Measurements from ENCODE around the gene MBNL2.

MBNL2 gene

DNA sequence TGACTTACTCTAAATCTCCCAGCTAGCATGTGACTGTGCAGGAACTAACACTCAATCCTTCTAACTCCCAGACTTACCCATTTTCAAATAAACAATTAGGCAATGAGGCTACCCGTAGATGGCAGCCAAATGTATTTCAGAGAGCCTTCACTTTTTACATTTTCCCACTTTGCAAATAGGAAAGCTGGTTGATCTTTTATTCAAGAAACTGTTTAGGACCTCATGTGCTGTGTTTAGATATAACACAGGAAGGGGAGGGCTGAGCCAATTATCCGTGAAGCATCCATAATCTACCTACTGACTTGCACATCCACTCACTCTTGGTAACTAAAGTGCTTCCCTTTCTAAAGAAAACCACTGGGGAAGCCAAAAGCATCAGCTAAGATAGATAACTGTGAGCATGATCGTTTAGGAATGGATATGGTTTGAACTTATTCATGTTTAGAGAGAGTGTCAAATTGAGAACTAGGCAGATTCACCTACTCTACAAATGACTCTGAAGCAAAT is 33.4 kb downstream of the MBNL2 start:
- DNase-seq: peak; percentile 29

DNA sequence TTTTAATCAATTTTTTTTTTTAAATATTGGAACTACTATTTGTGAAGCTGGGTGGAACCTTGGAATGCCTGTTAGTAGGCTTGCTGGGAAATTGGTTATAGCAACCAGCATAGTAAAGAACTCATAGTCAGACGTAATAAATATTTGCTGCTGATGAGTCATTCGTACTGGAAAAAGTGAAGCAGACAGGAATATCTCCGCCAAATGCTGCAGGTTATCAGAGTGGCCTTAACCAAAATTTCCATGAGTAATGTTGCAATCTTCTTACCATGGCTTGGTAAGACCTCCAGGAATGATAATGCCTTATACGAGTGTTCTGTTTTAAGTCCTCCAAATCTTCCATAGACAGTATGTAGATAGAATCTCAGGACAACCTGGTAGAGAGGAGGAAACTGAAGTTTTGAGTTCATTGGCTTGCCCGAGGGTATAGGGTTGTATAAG is 34.2 kb downstream of the MBNL2 start:
- peak; percentile 79 for DNase-seq

DNA sequence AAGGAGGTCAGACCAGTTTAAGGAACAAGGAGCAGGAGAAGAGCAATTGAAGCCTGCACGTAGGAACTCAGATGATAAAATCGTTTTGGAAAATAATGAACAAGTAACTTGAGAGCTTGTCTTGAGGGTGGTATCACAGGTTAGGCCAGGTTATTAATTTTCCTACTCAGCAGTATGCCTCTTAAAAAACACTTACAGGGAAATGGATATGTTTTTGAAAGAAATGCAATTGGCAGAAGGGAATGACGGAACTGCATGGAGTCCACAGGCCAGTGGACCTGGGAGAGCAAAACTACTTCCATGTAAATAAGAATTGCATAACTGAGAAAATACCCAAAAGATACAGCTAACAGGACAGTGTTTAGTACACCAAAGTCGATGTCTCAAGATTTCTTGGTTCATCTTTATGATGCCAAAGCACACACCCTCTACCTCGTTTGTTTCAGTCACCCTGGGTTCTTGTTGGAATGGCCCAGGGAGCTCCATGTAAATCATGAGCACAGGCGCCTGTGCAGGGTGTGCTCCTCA is 35.2 kb downstream of the MBNL2 start:
- DNase-seq: no peak

DNA sequence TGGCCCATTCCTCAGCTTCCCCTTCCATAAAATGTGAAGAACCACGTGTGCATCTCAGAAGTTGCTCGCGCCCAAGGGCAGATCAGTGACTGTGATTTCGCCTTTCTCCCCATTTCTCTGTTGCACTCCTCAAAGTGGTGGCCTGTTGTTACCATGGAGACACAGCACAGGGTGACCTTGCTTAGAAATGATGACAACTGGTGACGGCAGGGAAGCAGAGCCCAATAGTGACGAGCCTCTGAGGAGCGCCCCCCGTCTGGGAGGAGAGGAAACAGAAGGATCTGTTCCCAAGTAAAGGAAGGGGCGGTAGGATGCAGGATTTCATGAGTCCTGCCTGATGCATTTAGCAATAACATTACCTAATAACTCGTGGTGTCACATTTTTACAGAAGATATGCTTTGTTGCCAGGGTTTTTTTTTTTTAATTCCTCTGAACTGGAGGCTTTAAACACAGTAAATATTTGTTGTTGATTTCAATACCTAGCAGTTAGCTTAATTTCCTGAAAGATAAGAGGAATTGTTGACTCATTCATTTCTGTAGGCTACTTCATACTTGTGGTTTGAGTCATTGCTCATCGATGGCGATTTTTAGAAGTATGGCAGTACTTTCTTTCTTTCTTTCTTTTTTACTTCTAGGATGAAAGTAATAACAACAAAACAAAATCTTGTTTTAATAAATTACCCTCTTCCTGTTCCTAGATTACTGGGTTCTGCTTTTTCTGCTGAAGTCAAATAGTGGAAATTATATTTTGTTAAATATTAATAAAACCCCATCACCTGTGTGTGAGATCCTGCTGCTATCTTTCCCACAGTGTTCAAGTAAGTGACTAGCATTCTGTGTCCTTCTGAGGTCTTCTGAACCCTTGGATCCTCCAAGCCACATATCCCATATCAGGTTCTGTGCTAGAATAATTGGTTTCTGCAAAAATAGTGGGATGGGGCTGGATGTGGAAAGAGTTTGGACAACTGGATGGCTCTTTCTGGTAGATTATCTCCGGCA is 36.0 kb downstream of the MBNL2 start:
- peak; percentile 56 for DNase-seq

DNA sequence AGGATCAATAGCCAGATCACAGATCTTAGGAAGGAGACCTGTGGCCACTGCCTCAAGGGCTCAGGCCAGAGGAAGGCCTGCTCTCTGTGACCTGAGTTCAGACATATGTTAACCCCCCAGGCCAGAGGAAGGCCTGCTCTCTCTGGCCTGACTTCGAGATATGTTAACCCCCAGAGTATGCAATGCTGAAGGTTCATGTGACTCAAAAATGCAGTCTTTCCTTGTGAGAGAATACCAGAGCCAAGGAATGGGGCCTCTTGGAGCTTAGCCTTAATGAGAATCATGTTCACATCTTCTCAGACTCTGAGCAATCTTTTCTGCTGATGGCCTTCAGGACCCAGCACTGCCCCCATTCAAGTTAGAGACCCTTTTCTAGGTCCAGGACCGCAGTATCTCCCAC is 36.7 kb downstream of the MBNL2 start:
- no peak for DNase-seq

DNA sequence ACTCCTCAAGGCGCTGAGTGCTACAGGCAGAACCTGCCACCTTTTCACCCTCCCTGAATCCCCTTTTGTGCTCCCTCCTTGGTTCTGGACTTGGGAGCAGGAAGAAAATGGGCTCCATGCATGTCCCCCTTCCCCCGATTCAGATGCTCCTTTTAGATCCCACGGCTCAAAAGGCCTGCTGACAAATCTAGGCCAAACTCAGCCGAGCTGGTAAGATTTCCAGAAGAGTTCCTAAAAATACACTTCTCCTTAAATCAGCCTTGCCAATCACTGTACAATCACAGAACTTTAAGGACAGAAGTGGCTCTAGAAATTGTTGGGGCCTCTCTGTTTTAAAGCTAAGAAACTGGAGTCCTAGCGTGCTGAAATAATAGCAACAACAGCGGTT is 37.3 kb downstream of the MBNL2 start:
- no peak for DNase-seq

DNA sequence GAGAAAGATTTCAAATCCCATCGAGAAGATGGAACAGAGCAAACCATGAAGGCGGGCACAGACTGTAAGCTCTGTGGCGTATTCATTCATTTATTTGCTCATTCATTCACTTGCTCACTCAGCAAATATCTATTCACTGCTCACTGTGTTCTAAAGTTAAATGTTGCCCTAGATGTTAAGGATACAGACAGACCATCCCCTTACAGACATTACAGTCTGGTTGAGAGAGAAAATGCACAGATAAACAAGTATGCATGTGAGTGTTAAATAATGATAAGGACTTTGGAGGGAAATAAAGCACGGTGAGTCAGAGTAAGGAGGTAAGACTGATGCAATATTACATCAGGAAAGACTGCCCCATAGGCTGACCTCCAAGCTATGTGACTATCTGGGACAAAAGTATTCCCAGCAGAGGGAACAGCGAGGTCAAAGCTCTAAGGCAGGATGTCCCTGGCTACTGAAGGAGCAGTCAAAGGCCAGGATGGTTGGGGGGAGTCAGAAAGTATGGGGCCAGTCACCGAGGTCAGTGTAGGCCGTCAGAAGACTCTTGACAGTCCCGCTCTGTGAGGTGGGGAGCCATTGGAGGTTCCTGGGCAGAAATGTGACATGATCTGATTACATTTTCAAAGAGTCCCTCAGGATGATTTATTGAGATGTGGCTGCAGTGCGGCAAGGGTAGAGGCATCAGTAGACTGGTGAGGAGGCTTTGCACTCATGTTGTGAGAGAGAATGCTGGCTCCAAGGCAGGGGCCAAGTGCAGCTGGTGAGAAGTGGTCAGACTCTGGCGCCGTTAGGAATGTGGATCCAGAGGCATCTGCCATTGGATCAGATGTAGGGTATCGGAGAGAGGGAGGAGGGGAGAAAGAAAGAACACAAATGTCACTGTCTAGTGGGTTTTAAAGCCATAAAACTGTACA is 37.9 kb downstream of the MBNL2 start:
- DNase-seq: no peak

DNA sequence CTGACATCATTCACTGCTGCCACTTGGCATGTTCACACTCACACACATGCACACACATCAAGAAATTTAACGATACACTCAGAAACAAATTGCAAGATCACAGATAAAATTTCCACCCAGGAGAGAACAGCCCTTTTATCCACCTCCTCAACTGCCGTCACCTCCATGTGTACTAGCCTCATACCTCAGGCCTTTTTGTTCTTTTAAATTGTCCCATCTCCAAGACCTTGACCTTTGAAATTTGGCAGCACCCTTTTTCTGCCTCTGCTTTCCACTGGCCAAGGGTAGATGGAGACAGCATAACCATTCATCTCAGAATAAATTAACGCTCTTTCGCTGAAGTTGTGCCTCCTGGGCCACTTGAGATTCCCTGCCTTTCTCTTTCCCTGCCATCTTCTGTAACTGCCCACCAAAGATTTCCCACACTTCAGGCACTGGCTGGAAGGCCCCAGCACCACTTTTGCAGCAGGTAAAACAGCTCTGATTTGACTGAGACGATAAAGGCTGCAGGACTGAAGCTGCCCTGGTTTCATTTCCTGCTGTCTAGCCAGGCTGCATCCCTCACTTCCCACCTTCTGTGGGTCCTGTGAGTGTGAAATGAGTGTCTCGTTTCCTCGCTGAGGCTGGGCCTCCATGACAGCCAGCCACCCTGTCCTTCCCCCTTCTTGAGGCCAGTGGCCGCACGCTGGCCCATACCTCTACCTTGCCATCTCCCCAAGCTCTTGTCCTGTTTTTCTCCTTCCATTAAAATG is 39.3 kb downstream of the MBNL2 start:
- DNase-seq: no peak

DNA sequence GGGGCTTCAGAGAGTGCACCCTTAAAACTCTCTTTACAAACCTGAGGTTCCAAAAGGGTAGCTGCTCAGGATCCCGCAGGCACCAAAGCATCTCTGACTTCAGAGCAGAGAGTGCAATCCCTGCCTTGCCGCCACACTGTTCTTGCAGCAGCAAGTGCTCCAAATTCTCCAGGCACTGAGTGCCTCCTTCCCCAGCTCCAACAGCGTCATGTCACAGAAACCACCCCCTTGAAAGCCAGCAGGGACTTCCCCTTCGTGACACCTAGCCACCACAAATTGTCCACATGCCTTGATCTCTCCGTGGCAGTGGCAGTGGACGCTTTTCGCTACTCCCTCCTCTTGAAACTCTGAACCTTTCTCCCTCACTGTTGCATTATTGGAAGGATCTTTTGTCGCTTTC is 39.9 kb downstream of the MBNL2 start:
- DNase-seq: no peak

DNA sequence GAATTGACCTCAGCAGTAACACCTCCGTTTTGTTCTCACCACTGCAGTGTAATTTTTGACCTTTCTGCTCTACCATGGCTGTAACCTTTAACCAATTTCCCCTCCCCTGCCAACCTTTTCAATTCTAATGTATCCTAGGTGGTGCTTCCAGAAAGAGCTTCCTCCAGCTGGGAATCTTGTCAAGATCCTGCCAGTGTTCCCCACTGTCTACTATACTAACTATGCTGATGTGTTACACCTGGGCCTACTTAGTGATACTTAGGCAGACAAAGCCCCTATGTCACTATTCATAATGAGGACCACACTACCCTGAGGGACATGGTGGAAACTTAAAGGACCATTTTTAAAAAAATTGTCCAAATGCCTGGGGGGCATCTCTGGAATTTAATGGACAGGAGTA is 41.0 kb downstream of the MBNL2 start:
- no peak for DNase-seq

DNA sequence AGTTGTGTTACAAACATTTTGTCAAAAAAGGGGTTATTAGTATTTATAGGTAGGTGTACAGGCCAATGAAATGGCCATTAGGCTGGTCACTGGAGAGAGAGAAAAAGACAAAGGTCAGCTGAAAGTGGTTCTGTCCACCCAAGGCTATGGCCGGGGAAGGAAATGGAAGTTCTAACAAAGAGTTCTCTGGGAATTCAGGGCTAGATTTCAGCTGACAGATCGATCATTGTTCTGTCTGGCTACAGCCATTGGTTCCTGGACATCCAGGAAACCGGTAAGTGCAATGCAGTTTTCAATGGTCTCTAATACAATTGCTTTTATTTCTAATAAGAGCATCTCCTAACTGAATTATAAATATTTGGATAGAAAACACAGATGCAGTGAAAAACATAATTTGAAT is 42.5 kb downstream of the MBNL2 start:
- DNase-seq: no peak

DNA sequence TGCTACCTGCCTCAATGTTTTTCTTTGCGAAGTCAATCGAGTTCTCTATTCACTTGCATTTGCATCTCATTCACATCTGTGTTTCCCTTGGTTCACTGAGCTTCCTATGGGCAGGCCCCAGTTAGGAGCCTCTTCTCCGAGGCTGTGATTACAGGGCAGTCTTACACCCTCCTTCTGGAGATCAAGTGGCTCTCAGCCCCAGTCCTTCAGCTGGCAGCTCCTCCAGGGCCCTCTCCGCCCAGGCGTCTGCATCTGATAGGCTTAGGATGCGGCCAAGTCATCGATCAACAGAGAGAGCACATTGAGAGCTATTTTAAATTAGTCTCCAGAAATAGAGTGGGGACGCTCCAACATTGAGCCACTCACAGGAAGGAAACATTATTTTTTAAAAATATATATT is 44.2 kb downstream of the MBNL2 start:
- no peak for DNase-seq

DNA sequence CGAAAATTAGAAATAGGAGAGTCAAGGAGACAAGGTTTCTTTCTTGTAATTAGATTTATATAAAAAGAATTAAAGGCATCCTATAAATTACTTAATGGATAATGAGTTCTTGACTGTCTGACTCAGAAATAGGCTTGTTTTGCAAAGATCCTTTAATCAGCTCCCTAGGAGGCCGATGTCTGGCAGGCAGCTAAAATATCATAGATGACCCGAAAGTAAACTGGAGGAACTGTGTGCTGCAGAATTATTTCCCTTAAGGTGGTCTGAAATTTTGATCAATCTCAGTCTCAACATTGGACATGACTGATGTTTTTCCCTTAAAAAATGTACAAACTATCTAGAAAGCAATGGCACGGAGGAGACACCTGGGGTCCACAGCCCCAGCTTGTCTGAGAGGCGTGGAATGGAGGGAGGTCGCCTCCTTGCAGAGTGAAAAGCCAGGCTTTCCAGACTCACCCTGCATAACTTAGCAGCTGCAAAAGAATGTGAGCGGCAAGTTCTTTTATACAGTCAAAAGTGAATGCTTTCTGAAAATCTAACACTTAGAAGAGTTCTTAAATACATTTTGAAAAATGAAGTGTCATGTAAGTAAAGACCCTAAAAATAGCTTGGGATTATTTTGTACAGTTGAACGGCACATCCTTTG is 44.8 kb downstream of the MBNL2 start:
- DNase-seq: no peak

DNA sequence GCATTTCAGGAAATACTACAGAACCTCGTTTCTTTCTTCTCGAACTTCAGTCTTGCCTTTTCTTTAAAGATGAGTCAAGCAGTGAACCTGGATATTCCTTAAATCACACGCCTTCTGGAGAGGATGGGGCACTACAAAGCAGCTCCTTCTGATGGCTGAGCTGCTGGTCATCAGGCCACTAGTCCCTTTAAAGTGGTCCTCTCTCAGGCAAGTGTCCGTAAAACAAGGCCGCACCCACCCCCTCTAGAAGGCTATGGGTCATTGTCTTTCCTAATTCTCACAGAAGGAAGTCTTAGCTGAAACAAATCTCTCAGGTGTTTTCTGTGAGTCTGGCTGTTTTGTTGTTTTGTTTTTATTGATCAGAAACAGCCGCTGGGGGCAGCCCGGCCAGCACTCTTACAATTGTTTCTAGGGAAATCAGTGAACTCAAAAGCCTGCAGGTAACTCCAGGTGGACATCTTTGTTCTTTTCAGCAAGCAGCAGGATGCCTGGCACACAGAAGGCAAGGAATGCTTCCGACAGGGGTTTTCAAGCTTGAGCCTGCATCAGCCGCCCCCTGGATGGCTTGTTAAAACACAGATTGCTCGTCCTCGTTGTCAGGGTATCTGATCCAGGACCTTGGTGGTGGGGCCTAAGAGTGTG is 45.4 kb downstream of the MBNL2 start:
- DNase-seq: no peak

DNA sequence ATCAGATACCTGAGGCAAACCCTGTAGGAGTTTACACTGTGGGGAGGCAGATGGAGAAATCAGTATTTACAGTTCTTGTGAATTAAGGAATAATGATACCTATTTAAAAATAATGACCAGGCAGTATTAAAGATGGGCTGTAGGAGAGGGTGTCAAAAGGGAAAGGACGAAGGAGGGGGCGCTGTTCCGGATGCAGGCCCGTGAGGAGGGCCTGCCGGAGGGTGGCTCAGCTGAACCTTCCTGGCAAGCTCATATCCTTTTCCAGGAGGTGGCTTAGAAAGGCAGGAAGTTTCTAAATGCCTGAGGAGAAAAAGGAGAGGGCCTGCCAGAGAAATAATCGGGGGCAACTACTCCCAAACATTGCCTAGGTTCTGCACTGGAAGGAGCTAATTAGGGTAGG is 46.6 kb downstream of the MBNL2 start:
- DNase-seq: no peak

DNA sequence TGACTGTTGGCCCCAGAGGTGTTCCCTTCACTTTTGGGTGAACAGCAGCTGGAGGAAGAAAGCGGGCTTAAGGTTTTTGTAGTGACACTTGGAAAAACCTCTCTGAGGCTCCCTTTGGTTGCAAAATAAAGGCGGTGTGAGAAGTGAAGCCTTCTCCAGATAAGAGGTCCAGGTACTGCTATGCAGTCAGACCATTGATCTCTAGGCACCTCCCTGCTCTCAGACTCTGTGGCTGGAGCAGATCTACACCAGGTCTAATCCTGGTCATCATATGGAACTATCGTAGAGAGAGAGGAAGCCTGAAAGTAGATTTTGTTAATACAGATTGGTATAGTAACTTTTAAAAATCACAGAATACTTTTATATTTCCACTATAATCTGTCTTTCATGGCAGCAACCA is 47.5 kb downstream of the MBNL2 start:
- no peak for DNase-seq

DNA sequence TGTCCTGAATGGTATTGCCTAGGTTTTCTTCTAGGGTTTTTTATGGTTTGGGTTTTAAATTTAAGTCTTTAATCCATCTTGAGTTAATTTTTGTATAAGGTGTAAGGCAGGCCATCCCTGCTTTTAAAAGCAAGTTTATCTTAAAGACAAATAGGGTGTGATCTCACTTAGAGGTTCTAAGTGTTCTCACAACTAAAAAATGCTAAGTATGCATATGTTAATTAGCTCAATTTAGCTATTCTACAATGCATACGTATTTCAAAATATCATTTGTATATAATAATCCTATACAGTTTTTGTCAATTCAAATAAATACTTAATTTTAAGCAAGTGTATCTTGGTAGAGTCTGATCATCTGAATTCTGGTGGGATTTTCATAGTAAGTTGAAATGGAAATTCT is 50.4 kb downstream of the MBNL2 start:
- DNase-seq: no peak

DNA sequence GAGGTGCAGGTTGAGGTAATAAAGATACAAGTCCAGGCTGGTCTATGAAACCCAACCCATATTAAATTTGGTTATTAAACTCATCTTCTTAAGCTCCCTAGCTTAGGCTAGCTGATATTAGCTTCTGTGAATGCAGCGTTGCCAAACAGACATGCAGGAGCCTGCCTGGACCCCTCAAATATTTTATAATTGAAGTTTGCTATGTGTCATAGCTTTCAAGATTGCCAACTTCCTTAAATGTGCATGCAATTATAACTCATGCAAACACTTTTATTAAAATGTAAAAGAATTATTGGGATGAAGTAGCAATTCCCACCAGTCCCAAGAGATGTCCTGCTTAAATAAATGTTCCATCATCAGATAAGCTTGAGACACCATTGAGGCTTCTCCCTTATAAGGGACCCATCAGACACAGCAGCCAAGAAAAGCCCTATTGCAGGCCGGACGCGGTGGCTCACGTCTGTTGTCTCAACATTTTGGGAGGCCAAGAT is 51.3 kb downstream of the MBNL2 start:
- no peak for DNase-seq

DNA sequence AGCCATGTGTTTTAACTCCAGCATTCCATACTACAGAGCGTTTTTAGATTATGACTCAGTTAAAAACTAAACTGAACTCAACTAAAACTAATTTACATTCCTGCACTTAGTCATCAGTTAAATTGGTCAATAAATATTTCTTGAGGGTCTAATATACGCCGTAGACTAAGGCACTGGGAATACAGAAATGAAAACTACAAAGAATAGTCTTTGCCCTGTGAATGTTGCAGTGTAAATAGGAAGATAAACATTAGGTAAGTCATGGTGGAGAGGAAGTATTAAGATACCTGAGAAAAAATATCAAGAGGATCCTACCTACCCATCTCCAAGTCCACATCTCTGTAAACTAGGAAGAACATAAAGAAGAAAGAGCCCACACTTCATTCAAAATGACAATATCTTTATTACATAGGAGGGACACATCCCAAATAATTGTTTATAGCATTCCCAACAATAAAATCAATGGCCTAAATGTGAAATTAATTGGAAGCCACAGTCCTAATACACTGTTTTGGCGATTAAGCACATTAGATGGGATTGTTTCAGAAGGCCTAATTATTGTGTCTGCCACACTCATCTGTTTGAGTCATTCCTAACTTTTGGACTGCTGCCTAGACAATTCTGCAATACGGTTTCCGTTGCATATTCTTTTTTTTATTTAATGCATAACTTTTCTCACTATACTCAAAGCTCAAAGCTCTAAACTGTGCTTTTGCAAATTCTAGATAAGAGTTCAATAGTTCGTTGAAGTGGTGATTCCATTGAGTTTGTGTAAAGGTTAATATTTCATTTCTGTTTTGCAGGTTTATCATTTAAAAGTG is 52.9 kb downstream of the MBNL2 start:
- peak; percentile 50 for DNase-seq

DNA sequence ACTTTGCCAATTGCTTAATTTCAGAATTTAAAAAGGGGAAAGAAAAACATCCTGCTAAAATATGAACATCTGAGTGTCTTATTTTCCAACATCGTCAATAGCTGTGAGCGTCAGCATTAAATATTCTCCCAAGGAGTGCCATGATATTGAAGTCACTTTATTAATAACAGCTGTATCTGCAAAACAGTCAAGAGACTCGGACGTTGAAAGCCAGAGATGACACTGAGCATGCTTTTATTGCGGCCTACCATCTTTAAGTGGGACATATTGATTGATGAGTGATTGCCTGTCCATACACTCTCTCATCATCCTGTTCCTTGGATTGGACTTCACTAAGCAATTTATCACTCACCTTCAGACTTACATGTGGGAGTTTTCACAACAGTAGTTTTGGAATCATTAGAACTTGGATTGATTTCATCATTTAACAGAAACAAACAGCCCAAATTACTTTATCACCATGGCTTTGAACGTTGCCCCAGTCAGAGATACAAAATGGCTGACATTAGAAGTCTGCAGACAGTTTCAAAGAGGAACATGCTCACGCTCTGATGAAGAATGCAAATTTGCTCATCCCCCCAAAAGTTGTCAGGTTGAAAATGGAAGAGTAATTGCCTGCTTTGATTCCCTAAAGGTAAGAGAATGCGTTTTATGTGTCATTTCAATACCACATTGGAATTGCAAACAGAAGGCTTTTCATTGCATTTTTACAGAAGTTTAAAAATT is 53.8 kb downstream of the MBNL2 start:
- DNase-seq: no peak
